Panc1 (cell line): ENCODE measurements around the gene ZNF367.

Experiments
- CTCF ChIP-seq: fragments of 450-650 bp; IDR thresholded peaks from 2 replicates; pipeline ENCODE4 v1.5.1; 2017; ENCODE audit warnings: mild to moderate bottlenecking
- POLR2AphosphoS5 ChIP-seq: IDR thresholded peaks from 2 replicates; pipeline ENCODE4 v1.6.1; 2012; ENCODE audit warnings: mild to moderate bottlenecking, low read depth, low read length, moderate library complexity
- REST ChIP-seq, 2 experiments: IDR thresholded peaks; 2 replicates each; pipeline ENCODE4 v1.6.1; 2011 to 2012; ENCODE audit warnings: low read depth in 2 of 2, control low read depth in 1 of 2, low read length in 1 of 2, mild to moderate bottlenecking in 1 of 2, moderate library complexity in 1 of 2; ENCODE audit not compliant: insufficient read depth in 1 of 2

- no peak for TF ChIP-seq CTCF
- no peak for TF ChIP-seq REST (IDR thresholded peaks at IDR 0.05; ENCODE audit: insufficient read depth in 1 of 2, low read depth in 2 of 2, low read length in 1 of 2)
- TF ChIP-seq POLR2AphosphoS5, result peak; percentile 67
These were observed at the start of gene ZNF367 for GRCh38 chr9:96418083-96418919.
